HG02943 (cell line): Measurements from ENCODE around the gene SAMD11.

Source experiments
- ATAC-seq: cut with Tn5 transposase; IDR thresholded peaks from one replicate; pipeline ENCODE4 v1.9.1; 2021; ENCODE audit warnings: mild to moderate bottlenecking, low read depth, moderate library complexity; ENCODE audit not compliant: unreplicated experiment

Gene SAMD11

DNA sequence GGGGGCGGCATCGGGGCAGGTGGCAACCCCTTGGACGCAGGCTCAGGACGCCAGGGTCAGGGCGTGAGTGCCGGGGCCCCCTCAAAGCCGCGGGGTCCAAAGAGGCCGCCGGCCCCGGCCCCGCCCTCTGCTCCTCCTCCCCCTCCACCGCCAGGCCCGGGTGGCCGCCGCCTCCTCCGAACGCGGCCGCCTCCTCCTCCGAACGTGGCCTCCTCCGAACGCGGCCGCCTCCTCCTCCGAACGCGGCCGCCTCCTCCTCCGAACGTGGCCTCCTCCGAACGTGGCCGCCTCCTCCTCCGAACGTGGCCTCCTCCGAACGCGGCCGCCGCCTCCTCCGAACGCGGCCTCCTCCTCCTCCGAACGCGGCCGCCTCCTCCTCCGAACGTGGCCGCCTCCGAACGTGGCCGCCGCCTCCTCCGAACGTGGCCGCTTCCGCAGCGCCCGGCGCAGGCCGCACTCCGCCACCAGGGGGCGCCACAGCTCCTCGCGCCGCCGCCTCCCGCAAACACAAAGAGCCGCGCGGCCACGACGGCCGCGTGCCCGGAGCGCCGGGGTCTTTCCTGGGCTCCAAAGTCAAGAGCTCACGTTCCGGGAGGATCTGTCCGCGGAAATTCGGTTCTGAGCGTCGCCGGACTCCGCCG is 19.3 kb upstream of the SAMD11 start:
- ATAC-seq, result no peak

DNA sequence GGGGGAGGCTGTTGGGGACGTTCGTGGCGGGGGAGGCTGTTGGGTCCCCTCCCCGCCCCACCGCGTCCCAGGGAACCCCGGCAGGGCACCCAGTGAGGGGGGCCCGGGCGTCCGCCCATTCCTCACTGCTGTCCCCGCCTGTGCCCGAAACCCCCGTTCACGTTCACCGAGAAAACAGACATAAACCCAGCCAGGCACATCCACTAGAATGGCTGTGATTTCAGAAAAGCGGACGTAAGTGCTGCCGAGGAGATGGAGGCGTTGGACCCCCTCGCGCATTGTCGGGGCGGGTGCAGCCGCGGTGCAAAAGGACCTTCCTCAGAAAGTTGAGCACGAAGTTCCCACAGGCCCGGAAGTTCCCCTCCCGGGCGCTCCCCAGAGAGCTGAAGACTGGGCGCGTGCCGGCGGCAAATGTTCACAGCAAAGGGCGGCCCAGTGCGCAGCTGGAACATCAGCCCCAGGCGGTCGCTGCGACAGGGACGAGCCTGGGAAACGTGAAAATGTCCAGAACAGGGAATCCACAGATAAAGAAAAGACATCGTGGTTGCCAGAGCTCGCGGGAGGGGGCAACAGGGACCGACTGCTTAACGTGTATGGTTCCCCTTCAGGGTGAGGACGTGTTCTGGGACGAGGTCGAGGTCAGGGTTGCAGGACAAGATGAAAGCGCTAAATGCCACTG is 18.5 kb upstream of the SAMD11 start:
- no peak for ATAC-seq

DNA sequence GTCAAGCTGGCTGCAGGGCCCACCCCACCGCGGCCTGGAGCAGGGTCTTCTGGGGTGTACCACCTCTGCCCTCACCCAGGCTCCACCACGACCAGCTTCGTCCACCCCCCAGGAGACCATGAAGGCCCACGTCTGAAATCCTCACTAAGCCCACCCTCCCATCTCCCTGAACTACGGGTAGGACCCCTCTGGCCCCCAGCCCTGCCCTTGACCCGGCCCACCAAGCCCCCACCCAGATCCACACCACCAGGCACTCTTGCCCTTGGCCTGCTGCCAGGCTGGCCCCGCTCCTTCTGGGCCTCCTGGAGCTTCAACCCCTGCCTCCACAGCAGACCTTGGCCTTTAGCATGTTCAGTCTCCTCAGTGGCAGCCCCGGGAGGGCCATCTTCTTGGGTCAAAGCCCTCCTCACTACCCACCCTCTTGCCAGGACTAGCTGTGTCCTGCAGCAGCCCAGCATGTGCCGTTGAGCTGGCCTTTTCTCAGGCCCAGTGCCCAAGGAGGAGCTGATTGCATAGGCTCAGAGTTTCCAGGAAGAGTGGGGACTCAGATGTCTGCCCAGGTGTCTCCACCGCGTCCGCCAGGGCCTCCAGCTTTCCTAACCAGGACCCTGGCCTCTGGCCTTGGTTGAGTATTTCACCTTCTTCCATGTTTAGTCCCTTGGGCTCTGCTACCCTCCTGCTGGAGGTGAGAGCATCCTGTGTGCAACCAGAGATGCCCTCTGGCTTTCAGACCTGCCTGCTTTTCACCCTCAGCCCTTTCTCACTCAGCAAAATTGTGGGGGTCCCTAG is 17.7 kb upstream of the SAMD11 start:
- no peak for ATAC-seq

DNA sequence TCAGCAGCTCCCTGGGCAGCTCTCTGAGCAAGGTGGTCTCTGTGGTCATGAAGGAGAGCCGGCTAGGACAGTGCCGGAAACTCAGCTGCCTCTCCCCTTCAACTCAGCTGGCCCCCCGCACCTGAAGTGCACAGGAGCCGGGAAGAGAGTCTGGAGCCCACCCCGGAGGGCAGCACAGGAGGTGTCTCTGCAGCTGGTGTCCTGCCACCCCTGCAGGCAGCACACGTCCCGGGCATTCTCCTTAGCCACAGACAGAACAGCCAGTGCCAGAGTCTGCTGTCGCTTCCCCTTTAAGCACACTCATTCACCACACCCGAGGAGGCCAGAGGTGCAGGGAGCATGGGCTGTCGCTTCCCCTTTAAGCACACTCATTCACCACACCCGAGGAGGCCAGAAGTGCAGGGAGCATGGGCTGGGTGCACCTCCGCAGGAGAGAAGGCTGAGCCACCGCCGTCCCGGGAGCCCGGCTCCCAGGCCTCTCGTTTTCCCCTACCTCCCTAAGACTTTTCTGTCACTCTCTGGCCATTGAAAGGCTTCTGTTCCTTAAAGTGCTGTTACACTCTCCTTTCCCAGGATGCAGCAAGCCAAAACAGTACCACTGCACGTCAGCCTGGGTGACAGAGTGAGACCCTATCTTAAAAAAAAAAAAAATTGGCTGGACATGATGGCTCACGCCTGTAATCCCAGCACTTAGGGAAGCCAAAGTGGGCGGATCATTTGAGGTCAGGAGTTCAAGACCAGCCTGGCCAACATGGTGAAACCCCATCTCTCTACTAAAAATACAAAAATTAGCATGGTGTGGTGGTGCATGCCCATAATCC is 16.9 kb upstream of the SAMD11 start:
- no peak for ATAC-seq

DNA sequence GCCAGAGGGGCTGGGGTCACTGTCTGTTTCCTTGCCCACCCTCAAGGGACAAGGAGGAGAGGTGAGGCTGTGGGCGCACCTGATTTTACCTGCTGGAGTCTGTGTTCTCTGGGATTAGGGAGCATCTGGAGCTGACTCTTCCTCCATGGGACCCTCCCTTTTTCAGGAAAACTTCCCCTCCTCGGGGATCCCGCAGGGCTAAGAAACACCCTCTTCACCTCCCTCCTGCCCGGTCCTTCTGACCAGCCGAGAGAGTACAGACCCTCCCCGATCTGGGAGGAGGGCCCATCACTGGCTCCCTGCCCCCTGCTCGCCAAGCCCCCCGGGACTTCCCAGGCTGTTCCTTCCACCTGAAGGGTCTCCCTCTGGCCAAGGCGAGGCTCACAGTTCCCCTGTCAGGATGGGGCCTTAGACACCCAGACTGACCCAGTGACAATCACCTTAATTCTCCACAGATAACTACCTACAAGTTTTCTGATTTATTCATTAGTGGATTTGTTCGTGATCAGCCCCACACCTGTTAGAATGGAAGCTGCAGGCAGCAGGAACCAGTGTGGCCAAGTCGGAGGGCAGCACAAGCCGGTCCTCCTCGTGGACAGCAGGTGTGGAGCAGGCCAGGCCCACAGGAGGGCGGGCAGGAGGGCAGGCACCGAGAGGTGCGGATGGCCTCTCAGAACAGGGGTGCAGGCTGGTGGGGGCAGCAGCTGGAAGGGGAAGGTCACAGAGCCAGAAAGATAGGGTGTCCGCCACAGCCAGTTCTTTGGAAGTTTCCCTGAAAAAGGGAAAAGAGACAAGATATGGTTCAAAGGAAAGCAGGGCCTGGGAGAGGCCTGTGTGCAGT is 15.9 kb upstream of the SAMD11 start:
- ATAC-seq, result no peak

DNA sequence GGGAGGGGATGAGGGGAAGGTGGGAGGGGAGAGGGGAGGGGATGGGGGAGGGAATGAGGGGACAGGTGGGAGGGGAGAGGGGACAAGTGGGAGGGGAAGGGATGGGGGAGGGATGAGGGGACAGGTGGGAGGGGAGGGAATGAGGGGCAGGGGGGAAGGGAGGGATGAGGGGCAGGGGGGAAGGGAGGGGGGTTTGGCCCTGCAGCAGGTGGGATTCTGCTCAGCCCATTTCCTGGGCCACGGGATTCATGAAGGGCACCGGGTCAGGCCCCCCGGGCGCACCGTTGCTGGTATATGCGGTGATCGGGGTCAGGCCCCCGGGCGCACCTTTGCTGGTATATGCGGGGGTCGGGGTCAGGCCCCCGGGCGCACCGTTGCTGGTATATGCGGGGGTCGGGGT is 15.1 kb upstream of the SAMD11 start:
- no peak for ATAC-seq

DNA sequence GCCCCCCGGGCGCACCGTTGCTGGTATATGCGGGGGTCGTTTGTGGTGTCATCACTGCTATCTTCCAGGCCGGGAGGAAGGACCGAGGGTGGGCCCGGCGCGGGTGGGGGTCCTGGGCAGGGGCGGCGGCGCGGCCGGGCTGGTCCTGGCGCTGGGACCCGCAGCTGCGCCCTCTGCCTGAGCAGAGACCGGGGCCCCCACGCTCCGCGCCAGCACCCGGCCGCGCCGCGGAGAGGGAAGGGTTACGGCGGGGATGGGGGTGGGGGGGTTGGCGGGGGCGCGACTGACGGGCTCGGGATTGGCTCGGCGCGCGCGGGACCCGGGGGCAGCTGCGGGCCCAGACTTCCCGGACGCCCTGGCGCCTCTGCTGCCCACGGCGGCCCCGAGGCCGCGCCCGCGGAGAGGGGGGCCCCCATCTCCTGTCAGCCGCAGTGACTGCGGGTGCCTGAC is 13.8 kb upstream of the SAMD11 start:
- no peak for ATAC-seq

DNA sequence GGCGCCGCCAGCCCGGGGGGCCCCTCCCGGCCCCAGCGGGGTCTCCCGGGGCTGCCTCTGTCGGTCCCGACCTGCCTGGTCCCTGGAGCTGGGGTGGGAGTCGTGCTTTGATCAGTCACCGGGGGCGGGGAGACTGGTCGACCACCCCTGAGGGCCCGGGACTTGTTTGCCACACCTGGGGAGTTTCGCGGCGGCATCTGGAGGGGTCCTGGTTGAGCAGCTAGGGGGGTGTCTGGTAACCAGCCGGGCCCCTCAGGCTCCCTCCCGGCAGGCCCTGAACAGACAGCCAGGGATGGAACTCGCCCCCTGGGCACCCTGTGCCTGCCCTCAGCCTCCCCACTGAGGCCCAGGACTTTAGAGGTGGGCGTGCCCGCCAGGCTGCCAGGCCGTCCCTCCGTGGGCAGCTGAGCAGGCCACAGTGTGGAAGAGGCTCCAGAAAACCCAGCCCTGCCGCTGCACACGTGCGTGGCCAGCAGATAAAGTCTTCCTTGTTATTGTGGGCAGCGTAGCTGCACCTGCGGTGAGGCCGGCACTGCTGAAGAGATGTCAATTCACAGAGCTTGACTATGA is 13.3 kb upstream of the SAMD11 start:
- no peak for ATAC-seq

DNA sequence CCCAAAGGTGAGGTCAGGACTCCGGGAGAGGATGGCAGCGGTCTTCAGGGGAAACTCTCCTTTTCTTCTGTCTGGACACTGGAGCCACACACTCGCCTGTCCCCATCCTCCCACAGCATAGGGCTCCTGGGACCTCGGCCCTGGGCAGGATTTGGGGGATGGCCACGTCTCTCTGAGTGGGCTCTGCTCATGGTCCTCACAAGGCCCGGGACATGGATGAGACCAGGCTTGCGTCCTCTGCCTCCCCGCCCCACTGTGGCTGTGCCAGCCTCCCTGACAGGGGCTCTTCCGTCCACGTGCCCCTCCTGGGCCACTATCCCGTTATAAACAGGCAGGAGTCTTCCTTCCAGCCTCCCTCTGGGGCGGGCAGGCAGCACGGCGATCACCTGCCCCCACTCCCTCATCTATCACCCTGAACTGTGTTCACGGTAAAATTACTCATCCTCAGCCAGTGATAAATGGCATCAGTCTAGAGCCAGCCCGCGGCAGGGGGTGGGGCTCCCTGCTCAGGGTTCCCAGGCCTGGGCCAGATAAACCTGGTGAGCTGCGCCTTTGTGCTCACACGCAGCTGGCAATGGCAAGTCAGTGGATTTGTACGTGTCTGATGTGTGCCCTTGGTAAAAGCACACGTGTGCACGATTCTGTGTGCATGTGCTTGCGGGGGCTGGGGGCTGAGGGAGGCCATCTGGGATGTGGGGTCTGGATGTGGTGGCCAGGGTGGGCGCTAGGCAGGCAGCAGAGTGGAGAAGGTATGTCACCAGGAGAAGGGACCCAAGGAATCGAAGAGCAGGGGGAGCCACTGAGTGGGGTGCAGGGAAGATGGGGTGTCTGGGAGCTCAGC is 12.6 kb upstream of the SAMD11 start:
- no peak for ATAC-seq

DNA sequence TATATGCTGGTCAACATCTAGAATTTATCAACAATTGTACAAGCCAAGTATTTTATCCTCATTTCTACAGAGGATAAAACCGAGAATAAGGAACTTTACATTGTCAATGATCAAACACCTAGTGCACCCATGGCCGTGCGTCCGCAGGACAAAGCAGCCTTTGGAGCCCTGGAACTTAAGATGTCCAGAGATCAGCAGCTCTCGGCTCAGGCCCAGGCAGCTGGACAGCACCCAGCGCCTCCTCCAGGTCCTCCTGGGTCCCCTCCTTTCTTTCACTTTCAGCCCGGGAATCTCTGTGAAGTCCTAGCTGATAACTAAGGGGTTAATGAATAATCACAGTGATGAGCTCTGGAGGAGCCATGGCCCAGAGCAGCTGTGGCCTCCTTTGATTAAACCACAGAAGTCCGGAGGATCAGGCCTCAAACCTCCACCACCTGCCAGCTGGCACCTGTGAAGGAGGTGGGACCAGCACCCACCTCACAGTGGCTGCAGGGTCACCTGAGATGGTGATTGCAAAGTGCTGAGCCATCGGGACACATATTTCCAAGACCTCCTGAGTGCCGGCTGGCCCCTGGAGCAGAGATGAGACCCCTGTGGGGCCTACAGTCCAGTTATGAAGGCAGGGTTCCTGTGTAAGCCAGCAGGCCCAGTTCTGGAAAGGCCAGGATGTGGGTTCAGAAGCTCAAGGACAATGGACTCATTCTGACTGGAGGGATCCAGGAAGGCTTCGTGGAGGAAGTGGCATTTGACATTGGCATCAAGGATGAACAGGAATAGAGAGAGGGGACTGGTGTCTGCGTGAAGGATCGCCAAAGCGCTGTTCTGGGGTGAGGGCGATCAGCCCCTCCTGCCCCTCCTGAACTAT is 11.6 kb upstream of the SAMD11 start:
- no peak for ATAC-seq

DNA sequence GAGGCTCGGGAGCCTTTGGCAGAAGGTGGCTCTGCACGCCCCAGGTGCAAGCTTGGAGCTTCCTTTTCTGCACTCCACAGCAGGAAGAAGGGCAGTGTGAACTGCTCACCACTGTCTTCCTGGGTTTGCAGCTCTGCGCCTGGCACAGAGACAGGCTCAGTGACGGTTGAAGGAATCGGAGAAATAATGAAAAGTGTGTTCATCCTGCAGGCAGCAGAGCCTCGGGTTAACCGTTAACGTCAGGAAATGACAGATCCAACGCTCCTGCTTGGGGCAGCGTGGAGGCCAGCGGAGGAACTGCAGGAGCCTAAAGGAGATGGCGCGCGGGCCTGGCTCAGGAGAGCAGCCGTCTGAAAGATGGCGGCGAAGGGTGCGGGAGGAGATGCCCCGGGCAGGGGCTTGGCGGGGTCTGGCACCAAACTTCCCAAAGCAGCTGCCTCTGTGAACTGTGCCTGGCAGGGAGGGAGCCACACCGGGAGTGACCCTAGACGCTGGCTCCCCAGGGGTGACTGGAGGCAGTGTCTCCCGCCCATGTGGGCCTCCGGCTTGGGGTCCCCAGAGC is 10.9 kb upstream of the SAMD11 start:
- no peak for ATAC-seq

DNA sequence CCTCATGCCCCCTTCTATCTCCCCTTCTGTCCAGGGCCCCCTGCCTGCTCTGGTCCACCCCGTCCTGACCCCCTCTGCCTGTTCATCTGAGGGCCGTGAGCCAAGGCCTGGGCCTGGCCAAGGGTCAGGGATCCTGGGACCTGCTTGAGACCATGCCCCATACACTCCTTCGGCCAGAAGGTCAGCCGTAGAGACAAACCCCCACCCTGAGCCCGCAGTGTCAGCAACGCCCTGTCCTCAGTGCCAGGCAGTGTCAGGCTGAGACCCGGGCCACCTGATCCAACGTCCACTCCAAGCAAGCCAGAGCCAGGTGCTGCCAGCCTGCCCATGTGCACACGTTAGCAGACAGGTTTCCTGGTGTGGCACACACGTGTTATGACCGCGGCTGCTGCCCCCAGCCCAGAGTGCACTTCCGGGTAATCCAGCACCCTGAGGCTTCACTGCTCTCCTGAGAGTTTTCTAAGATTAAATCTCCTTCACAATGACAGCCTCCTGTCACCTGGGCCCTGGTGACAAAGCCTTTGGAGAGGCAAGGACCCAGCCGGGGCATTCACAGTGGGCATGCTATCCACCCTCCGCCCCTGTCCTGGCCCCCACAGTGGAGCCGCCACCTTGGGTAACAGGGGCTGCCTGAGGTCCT is 10.1 kb upstream of the SAMD11 start:
- ATAC-seq, result no peak

DNA sequence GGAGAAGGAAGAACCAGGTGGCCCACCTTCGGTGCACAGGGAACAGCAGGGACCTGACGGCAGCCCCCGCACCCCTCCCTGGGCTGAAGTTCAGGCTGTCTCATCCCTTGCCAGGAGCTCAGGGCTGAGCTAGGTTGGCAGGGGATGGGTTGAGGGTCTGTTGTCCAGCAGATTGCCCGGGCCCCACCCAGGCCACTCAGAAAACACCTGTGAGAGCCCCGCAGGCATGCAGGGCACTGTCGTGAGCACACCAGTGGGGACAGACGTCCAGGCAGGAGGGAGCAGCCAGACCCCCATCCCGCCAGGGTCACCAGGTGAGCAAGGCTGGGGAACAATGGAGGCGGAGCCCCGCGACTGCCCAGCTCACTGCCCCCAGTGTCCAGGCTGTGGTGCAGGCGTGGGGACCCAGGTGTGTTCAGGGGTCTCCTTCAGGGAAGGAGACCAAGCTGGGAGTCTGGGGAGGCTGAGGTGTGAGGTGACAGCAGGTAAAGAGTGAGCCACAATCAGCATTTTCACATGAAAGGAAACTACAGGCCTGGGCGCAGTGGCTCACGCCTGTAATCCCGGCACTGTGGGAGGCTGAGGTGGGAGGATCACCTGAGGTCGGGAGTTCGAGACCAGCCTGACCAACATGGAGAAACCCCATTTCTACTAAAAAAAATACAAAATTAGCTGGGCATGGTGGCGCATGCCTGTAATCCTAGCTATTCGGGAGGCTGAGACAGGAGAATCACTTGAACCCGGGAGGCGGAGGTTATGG is 9.4 kb upstream of the SAMD11 start:
- ATAC-seq, result no peak

DNA sequence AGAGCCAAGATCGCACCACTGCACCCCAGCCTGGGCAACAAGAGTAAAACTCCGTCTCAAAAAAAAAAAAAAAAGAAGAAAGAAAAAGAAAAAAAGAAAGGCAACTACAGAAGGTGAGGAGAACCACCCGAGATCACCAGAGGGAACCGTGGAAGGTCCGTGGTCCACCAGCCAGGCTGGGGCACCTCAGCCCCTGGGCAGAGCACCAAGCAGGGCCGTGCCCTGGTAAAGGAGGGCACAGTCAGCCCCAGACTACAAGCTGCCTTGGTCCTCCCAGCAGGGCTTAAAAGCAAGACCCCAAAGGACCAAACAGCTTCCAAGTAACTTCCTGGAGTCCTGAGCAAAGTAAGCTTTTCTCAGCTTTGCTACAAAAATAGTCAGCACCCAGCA is 8.8 kb upstream of the SAMD11 start:
- ATAC-seq, result no peak

DNA sequence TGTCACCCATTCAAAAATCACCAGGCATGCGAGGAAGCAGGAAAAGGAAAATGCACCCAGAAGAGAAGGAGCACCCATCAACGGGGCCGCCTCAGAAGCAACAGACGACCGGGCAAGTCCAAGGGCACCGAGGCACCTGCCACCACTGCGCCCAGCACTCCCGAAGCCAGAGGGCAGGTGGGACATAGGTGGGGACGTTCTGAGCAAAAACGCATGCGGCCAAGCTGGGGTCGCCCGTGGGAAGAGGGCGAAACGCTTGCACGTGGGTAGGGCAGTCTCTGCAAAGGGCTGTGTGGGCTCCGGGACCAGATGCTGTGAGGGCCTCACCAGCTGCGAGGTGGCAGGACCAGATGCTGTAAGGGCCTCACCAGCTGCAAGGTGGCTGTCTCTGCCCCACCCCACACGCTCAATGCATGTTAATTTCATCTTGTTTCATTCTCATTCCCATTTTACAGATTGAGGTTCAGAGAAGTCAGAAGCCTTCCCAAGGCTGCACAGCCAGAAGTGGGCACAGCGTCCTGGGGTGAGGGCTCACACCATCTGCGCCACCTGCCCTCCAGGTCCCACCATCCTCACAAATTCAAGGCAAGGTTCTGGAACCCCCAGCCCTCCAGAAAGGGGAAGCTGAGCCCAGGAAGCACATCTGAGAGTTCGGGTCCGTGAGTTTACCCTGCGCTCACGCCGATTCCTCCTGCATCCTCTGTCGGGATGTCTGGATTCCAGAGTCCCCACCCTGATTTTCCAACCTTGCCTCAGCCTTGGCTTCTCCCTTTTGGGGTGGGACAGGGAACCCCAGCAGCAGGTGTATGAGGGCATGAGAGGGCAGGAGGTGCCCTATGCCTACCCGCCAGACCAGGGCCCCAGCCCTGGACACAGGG is 8.2 kb upstream of the SAMD11 start:
- ATAC-seq, result no peak
